ENCODE results near the gene SLC35E4.
A peak's percentile ranks its signal among the peaks of the same experiment; 100 is the strongest.
"Not testable (repeated sequence)": the region's sequence is repeated elsewhere in the genome, so short reads cannot be mapped to it uniquely, and the experiment has no call there.

The SLC35E4 gene, protein sequence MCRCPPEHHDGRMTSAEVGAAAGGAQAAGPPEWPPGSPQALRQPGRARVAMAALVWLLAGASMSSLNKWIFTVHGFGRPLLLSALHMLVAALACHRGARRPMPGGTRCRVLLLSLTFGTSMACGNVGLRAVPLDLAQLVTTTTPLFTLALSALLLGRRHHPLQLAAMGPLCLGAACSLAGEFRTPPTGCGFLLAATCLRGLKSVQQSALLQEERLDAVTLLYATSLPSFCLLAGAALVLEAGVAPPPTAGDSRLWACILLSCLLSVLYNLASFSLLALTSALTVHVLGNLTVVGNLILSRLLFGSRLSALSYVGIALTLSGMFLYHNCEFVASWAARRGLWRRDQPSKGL

DNA sequence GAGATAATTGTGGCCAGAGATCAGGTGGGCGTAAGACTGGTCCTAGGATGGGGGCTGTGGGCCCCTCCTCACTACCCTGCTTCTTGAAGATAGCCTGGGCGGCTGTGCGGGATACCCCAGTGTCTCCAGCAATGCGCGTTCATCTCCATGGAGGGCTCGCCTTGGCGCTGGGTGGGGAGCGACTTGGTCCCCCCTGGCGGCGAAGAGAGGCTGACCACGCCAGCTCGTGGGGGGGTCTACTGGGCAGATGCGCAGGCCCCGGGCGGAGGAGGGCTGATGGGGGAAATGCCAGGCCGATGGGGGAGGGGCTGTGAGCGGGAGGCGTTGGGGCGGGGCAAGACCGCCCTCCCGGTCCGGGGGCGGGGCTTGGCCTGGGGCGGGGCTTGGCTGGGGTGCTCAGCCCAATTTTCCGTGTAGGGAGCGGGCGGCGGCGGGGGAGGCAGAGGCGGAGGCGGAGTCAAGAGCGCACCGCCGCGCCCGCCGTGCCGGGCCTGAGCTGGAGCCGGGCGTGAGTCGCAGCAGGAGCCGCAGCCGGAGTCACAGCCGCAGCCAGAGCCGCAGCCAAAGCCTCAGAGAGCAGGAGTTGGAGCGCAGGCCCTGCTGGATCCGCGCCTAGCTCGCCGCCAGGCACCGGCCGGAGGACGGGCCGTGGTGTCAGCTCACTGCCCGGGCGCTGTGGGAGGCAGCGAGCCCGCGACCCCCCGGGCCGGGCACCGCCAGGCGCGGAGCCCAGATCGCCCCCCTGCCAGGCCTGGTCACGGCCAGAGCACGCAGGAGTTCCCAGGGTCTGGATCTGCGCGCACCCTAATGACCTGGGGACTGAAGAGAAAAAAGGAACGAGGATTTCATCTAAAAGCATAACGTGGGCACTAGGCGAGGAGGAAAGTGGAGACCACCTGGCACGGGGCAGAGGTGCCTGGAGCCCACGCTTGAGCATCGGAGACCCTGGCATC, at the start of gene SLC35E4:
TSS of gene SLC35E4 (plus strand) at position 509 of the 953 bp plus-strand sequence. CDS start 670 bp downstream, outside the sequence.
- peak; percentile 26 for DNase-seq

GRCh38 chr22:30586414-30586813, 49.2 kb upstream of the SLC35E4 start:
- no peak for DNase-seq

GRCh38 chr22:30591191-30591587, 44.4 kb upstream of the SLC35E4 start:
- no peak for DNase-seq

DNA sequence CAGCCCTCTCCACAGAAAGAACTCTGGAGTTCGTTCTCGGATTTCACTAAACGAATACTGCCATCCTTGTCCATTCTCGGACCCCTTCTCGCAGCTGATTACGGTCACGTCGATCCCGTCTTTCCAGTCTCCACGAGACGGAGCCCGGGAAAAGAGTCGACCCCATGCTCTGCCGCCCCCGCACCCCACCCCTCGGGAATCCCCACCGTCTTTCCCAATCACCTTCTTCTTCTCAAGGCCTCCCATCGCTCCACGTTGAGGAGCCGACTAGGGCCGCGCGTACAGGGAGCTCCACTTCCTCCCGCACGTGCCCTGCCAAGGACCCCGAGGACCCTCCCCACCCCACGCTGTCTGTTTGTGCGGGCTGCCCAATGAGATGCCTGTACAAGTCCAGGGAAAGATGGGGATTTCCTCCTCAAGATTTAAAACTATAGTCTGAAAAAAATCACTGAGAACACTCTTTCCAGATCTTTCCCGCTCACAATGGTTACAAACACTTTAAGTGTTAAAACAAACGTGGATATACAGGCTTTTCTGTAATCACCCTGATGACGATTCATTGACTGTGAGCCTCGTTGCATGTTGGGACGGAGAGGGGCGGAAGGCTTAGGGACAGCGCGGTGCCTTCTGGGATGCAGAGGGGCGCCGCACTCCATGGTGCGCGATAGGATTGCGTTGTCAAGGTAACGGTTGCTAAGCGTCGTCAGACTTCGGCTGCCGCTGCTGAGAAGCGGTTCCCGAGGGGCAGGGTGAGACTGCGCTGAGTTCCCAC, 43.8 kb upstream of the SLC35E4 start, which contains the start of gene PES1:
TSS of gene PES1 (minus strand) at position 323 of the 772 bp plus-strand sequence. CDS start at position 246, 77 bp downstream.
- peak; percentile 86 for DNase-seq

GRCh38 chr22:30592360-30592713, 43.2 kb upstream of the SLC35E4 start:
- not testable (repeated sequence) for DNase-seq

- no peak for DNase-seq
These were observed 39.4 kb upstream of the SLC35E4 start for GRCh38 chr22:30596199-30596598.

DNA sequence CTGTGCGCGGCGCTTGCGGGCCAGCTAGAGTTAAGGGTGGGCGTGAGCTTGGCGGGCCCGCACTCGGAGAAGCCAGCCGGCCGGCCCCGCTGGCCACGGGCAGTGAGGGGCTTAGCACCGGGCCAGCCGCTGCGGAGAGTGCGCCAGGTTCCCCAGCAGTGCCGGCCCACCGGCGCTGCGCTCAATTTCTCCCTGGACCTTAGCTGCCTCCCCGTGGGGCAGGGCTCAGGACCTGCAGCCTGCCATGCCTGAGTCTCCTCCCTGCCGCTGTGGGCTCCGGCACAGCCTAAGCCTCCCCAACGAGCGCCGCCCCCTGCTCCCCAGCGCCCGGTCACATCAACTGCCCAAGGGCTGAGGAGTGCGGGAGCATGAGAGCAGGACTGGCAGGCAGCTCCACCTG, 38.7 kb upstream of the SLC35E4 start:
- no peak for DNase-seq

- no peak for DNase-seq
These were observed 36.6 kb upstream of the SLC35E4 start for GRCh38 chr22:30598986-30599385.

- DNase-seq = no peak
These were observed 34.7 kb upstream of the SLC35E4 start for GRCh38 chr22:30600921-30601320.

- DNase-seq = no peak
These were observed 34.1 kb upstream of the SLC35E4 start for GRCh38 chr22:30601464-30601863.

- no peak for DNase-seq
These were observed 33.5 kb upstream of the SLC35E4 start for GRCh38 chr22:30602049-30602448.

GRCh38 chr22:30603801-30604200, 31.8 kb upstream of the SLC35E4 start:
- DNase-seq = no peak

DNA sequence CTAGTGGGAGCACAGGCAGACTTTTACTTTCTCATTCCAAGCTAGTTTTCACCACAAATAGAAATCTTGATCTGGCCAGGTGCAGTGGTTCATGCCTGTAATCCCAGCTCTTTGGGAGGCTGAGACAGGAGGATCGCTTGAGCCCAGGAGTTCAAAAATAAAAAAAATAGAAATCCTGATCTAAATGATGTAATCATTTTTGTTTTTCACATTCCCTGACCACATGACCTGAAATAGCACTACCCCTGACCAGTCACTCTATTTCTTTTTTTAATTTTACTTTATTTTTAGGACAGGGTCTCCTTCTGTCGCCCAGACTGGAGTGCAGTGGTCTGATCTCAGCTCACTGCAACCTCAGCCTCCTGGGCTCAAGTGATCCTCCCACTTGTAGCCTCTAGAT, 30.9 kb upstream of the SLC35E4 start:
- no peak for DNase-seq

DNA sequence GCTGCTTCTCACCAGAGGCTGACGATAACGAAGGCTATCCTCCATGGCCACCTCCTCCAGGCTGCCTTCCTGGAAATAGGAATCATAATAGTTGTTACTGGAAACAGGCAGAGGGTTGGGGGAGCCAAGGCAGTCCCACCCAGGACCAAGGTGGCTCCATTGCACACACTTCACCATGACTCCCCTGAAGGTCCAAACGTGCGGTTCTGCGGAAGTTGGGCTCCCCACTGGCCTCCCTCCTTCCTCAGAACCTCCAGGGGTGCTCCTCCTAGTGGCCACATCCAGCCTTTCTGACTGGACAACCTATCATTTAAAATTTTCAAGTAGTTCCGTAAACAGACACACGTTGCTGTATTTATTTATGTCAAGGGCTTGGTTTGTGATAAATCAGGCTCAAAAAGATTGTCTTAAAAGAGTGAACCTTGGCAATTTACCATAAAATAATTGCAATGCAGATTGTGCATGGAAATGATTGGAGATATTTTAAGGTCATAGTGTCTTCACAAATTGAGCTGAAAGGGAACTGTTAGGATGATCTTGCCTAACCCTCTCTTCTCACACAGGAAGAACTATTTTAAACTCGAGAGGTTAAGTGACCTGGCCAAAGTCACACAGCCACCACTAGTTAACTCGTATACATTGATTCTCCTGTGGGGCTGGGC, 30.0 kb upstream of the SLC35E4 start:
- DNase-seq = peak; percentile 2

GRCh38 chr22:30606455-30607299, 28.9 kb upstream of the SLC35E4 start, which contains the start of gene TCN2:
Gene TCN2, plus strand, starts transcription at chr22:30607174. Its CDS starts 158 bp downstream, at chr22:30607332.
- DNase-seq = peak; percentile 63

DNA sequence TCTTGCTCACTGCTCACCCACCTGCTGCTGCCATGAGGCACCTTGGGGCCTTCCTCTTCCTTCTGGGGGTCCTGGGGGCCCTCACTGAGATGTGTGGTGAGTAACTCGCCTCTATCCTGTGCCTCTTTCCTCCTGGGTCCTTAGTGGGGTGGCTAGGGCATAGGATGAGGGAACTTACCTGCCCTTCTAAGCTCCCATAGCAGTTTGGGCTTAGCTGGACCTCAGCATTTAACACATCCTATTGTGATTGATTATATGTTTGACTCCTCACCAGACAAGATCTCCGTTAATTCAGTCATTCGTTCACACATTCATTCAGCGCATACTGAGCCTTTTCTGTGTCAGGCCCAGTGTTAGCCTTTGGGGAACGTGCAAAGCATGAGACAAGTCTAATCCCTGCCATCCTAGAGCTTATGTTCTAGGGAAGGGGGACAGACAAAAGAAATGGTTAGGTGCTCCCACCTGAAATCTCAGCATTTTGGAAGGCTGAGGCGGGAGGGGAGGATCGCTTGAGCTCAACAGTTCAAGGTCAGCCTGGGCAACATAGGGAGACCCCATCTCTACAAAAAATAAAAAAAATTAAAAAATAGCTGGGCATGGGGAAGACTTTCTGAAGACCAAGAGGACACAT, 28.2 kb upstream of the SLC35E4 start:
- no peak for DNase-seq

DNA sequence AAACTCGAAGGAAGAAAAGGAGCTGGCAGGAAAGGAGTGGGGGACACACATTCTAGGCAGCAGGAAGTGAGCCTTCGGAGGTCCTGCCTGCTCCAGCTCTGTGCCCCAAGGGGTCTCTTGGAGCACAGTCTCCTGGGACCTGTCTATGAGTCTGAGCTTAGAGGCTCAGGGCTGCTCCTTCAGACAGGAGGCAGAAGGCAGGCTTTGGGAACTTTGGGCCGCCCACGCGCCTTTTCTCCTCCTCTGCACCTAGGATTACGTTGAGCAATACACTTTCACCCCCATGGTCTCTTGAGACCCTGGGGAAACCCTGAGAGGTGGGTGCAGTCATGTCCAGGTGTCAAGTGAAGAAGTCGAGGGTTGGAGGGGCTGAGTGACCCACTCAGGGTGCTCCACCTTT, 27.6 kb upstream of the SLC35E4 start:
- no peak for DNase-seq

- no peak for DNase-seq
These were observed 26.1 kb upstream of the SLC35E4 start for GRCh38 chr22:30609260-30610185.

GRCh38 chr22:30610299-30610698, 25.3 kb upstream of the SLC35E4 start:
- no peak for DNase-seq

GRCh38 chr22:30611197-30611596, 24.4 kb upstream of the SLC35E4 start:
- no peak for DNase-seq

All from DMS79 treated with DMSO at 0.1 percent for 48 hours (cell line).